SK-N-SH treated with all-trans-retinoic acid at 6 μM for 48 hours (cell line): ENCODE measurements around the gene JUN.
A peak's percentile ranks its signal among the peaks of the same experiment; 100 is the strongest.

Experiments used
- ATAC-seq: fragments of 200-7000 bp; cut with Tn5 transposase; 3 replicates; pipeline ENCODE4 v1.9.1; 2020; ENCODE audit warnings: mild to moderate bottlenecking, moderate library complexity
- ARNTL ChIP-seq: fragments of 450-650 bp; formaldehyde crosslinking; IDR thresholded peaks from 2 replicates; pipeline ENCODE4 v1.5.0; 2020; ENCODE audit warnings: low read depth, mild to moderate bottlenecking, moderate library complexity, borderline replicate concordance
- CREB5 ChIP-seq: fragments of 250-450 bp; sonication (Bioruptor Pico); IDR thresholded peaks from 2 replicates; pipeline ENCODE4 v1.5.1; 2020; ENCODE audit warnings: low read depth, mild to moderate bottlenecking, moderate library complexity
- CSDC2 ChIP-seq: fragments of 250-450 bp; sonication (Bioruptor Pico); IDR thresholded peaks from 2 replicates; pipeline ENCODE4 v1.5.0; 2020; ENCODE audit warnings: mild to moderate bottlenecking, moderate library complexity
- CSRNP3 ChIP-seq: fragments of 250-450 bp; sonication (Bioruptor Pico); IDR thresholded peaks from 2 replicates; pipeline ENCODE4 v1.5.1; 2021; ENCODE audit warnings: mild to moderate bottlenecking, moderate library complexity
- ESRRG ChIP-seq: fragments of 250-450 bp; sonication (Bioruptor Pico); IDR thresholded peaks from 2 replicates; pipeline ENCODE4 v1.6.1; 2021; ENCODE audit warnings: mild to moderate bottlenecking
- GLIS3 ChIP-seq: fragments of 250-450 bp; sonication (Bioruptor Pico); IDR thresholded peaks from 2 replicates; pipeline ENCODE4 v1.5.0; 2020; ENCODE audit warnings: mild to moderate bottlenecking, moderate library complexity
- ISL1 ChIP-seq: fragments of 250-450 bp; sonication (Bioruptor Pico); IDR thresholded peaks from 2 replicates; pipeline ENCODE4 v2.1.2; 2022; ENCODE audit warnings: mild to moderate bottlenecking, moderate library complexity
- OSR1 ChIP-seq: fragments of 250-450 bp; sonication (Bioruptor Pico); IDR thresholded peaks from 2 replicates; pipeline ENCODE4 v1.8.0; 2022; ENCODE audit warnings: moderate library complexity, mild to moderate bottlenecking, inconsistent platforms
- POU6F1 ChIP-seq: fragments of 250-450 bp; sonication (Bioruptor Pico); IDR thresholded peaks from 2 replicates; pipeline ENCODE4 v1.8.0; 2021; ENCODE audit warnings: low read depth, mild to moderate bottlenecking, moderate library complexity, borderline replicate concordance
- PPARA ChIP-seq: fragments of 250-450 bp; sonication (Bioruptor Pico); IDR thresholded peaks from 2 replicates; pipeline ENCODE4 v1.5.0; 2020; ENCODE audit warnings: mild to moderate bottlenecking, borderline replicate concordance
- SNAI2 ChIP-seq: fragments of 250-450 bp; sonication (Bioruptor Pico); IDR thresholded peaks from 2 replicates; pipeline ENCODE4 v1.5.0; 2020; ENCODE audit warnings: mild to moderate bottlenecking, moderate library complexity
- TOX ChIP-seq: fragments of 250-450 bp; sonication (Bioruptor Pico); IDR thresholded peaks from 2 replicates; pipeline ENCODE4 v1.8.0; 2021; ENCODE audit warnings: mild to moderate bottlenecking, moderate library complexity, borderline replicate concordance
- TSHZ2 ChIP-seq: fragments of 250-450 bp; sonication (Bioruptor Pico); IDR thresholded peaks from 2 replicates; pipeline ENCODE4 v1.5.0; 2020; ENCODE audit warnings: mild to moderate bottlenecking, moderate library complexity
- ZFP3 ChIP-seq: fragments of 250-450 bp; sonication (Bioruptor Pico); IDR thresholded peaks from 2 replicates; pipeline ENCODE4 v1.5.0; 2020; ENCODE audit warnings: mild to moderate bottlenecking, moderate library complexity
- ZFP30 ChIP-seq: fragments of 450-650 bp; formaldehyde crosslinking; IDR thresholded peaks from 2 replicates; pipeline ENCODE4 v1.5.0; 2022; ENCODE audit warnings: mild to moderate bottlenecking, moderate library complexity
- ZNF565 ChIP-seq: fragments of 450-650 bp; formaldehyde crosslinking; conservative IDR thresholded peaks from 2 replicates; pipeline ENCODE4 v1.5.0; 2020; ENCODE audit warnings: low read depth, mild to moderate bottlenecking, moderate library complexity
- ZNF70 ChIP-seq: fragments of 450-650 bp; formaldehyde crosslinking; IDR thresholded peaks from 2 replicates; pipeline ENCODE4 v1.5.0; 2020; ENCODE audit warnings: mild to moderate bottlenecking, moderate library complexity
- ZNF8 ChIP-seq: fragments of 450-650 bp; formaldehyde crosslinking; IDR thresholded peaks from 2 replicates; pipeline ENCODE4 v1.5.0; 2020; ENCODE audit warnings: mild to moderate bottlenecking, moderate library complexity

Gene JUN

GRCh38 chr1:58763214-58763613 lies 20.6 kb downstream of the JUN start:
- peak; percentile 83 for ATAC-seq
- TF ChIP-seq SNAI2 (CRISPR knock-in tag) (no peak), ESRRG (no peak)

GRCh38 chr1:58762806-58763205 lies 21.0 kb downstream of the JUN start:
- ATAC-seq, result peak; percentile 69
- TF ChIP-seq SNAI2 (CRISPR knock-in tag), result no peak
- TF ChIP-seq PPARA (CRISPR knock-in tag), result no peak
- no peak for TF ChIP-seq TSHZ2 (CRISPR knock-in tag)
- TF ChIP-seq CREB5 (CRISPR knock-in tag), result no peak
- TF ChIP-seq CSRNP3 (CRISPR knock-in tag), result no peak
- TF ChIP-seq OSR1 (CRISPR knock-in tag), result no peak
- no peak for TF ChIP-seq GLIS3 (CRISPR knock-in tag)
- TF ChIP-seq ZNF8 (CRISPR knock-in tag), result no peak
- TF ChIP-seq ISL1 (CRISPR knock-in tag), result no peak
- TF ChIP-seq POU6F1, result no peak
- TF ChIP-seq CSDC2 (CRISPR knock-in tag), result no peak
- TF ChIP-seq ARNTL (CRISPR knock-in tag), result no peak
- TF ChIP-seq TOX (CRISPR knock-in tag), result no peak
- TF ChIP-seq ZFP3 (CRISPR knock-in tag), result no peak
- TF ChIP-seq ZNF70 (CRISPR knock-in tag), result no peak
- TF ChIP-seq, all 23 proteins: peak for 0

GRCh38 chr1:58755468-58755872 lies 28.4 kb downstream of the JUN start:
- peak; percentile 95 for ATAC-seq
- no peak for TF ChIP-seq CSRNP3 (CRISPR knock-in tag)
- 0 out of 2 replicates have a peak, but pooled peaks have one; percentile 20 for TF ChIP-seq ISL1 (CRISPR knock-in tag)
- no peak for TF ChIP-seq SNAI2 (CRISPR knock-in tag)
- TF ChIP-seq ZFP3 (CRISPR knock-in tag), result peak; percentile 94
- TF ChIP-seq CSDC2 (CRISPR knock-in tag), result peak; percentile 92
- 0 out of 2 replicates have a peak, but pooled peaks have one; percentile 28 for TF ChIP-seq OSR1 (CRISPR knock-in tag)

GRCh38 chr1:58754683-58755467 lies 29.0 kb downstream of the JUN start:
- TF ChIP-seq ARNTL (CRISPR knock-in tag) (no peak), OSR1 (CRISPR knock-in tag) (no peak), GLIS3 (CRISPR knock-in tag) (no peak), POU6F1 (no peak), ZFP30 (CRISPR knock-in tag) (no peak), ZNF565 (CRISPR knock-in tag) (no peak)
- TF ChIP-seq, all 23 proteins: peak for 0
- ATAC-seq, result peak; percentile 5; the same call in 2 of the 3 replicates
